Measurements from ENCODE around the gene PHACTR4.
"Not testable (repeated sequence)": the region's sequence is repeated elsewhere in the genome, so short reads cannot be mapped to it uniquely, and the experiment has no call there.

PHACTR4 gene

GRCh38 chr1:28505406-28506187, 136.1 kb downstream of the PHACTR4 start, which contains the start of gene RCC1:
RCC1 (plus strand) TSS chr1:28506043; CDS start chr1:28529867, 23,824 bp downstream.
- peak; percentile 85 to 96 (median 96) for DNase-seq

- DNase-seq = no peak
These were observed 137.3 kb downstream of the PHACTR4 start for GRCh38 chr1:28506907-28507246.

DNA sequence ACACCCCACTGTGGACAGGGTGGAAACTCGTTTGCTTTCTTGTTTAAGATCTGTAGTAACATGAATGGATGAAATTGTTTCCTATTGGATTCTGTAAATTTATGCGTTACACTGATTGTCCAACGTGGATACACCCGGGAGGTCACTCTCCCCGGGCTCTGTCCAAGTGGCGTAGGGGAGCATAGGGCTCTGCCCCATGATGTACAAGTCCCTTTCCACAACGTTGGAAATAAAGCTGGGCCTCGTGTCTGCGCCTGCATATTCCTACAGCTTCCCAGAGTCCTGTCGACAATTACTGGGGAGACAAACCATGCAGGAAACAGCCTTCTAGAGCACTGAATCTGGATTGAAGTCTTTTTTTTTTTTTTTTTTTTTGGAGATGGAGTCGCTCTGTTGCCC, 137.7 kb downstream of the PHACTR4 start:
- no peak for DNase-seq

- no peak for DNase-seq
These were observed 138.3 kb downstream of the PHACTR4 start for GRCh38 chr1:28507646-28508434.

- no peak for DNase-seq
These were observed 138.9 kb downstream of the PHACTR4 start for GRCh38 chr1:28508435-28508754.

GRCh38 chr1:28509705-28510272, 140.2 kb downstream of the PHACTR4 start:
- peak in 1 of 6 experiments; percentile 5 for DNase-seq

DNA sequence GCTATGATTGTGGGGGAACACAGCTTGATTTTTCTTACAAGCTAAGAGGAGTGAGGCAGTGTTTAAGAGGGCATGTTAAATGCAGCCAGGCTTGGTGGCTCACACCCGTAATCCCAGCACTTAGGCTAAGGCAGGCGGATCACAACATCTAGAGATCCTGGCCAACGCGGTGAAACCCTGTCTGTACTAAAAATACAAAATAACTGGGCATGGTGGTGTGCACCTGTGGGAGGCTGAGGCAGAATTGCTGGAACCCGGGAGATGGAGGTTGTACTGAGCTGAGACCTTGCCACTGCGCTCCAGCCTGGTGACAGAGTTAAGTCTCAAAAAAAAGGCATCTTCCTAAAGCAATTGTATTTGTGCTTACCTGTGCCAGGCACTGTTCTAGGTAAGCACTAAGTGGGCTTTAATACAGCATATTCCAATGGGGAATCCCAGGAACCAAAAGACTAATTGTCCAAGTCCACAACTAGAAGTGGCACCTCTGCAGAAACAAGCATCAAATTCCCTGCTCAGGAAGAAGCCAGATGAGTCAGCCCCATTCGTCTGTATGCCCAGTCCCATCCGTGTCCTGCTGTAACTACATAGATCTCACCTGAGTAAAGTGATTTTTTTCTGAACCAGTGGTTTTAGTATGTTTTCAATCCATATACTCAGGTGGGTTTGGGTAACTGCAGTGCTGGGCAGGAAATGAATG, 140.9 kb downstream of the PHACTR4 start:
- DNase-seq = peak in 1 of 6 experiments; percentile 32

- DNase-seq = no peak
These were observed 141.5 kb downstream of the PHACTR4 start for GRCh38 chr1:28510970-28511440.

- DNase-seq = no peak
These were observed 142.6 kb downstream of the PHACTR4 start for GRCh38 chr1:28512058-28512611.

- not testable (repeated sequence) for DNase-seq
These were observed 144.9 kb downstream of the PHACTR4 start for GRCh38 chr1:28514445-28514933.

GRCh38 chr1:28516518-28516956, 147.0 kb downstream of the PHACTR4 start:
- no peak for DNase-seq

DNA sequence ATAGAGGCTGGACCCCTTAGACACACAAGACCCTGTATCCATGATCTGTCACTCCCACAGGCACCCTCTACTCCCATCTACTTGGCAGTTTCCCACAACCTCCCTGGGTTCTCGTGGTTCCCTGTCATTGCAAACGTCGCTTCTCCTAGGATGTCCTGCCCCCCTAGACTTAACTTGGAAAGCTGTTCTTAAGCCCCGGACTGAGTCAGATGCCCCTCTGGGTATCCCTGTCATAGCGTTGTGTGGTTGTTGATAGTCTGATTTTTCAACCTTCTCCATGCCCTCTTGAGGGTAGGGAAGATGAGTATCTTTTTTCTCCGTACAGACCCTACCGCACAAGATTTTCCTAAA, 148.1 kb downstream of the PHACTR4 start:
- no peak for DNase-seq

GRCh38 chr1:28518000-28518744, 148.6 kb downstream of the PHACTR4 start:
- DNase-seq = peak; percentile 74 to 87 (median 82)

- DNase-seq = peak in 1 of 6 experiments; percentile 53
These were observed 149.3 kb downstream of the PHACTR4 start for GRCh38 chr1:28518745-28519341.

DNA sequence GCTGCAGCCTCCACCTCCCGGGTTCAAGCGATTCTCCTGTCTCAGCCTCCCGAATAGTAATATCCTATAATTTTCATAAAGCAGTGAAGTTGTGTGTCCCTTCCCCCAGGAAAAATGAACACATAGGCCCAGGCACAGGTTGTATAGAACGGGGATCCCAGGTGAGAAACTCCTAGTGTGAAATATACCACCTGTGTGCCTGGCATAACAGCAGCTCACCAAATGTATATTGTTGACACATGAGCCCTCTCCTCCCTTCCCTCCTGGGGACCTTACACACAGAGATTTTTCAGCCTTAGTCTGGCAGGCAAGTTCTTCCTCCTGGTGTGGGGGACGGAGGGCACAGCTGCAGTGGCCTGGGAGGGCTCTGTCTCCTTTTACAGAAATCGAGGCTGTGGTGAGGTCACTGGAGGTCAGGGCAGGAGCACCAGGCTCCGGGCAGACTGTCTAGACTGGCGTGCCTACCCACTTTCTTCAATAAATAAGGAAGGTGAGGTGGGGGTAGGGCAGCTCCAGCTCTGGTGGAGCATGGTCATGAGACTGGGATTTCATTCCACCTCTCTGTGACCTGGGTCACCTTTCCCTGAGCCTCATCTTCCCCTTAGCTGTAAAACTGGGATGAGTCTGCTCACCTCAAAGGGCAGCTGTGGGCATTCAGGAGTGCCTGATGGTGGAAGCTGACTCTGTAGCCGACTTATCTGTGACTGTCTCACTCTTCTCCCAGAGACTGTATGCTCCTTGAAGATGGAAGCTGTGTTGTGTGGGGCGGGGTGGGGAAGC, 150.6 kb downstream of the PHACTR4 start:
- no peak for DNase-seq

- DNase-seq = not testable (repeated sequence)
These were observed 151.3 kb downstream of the PHACTR4 start for GRCh38 chr1:28520796-28521195.

- DNase-seq = no peak
These were observed 152.1 kb downstream of the PHACTR4 start for GRCh38 chr1:28521502-28522164.

GRCh38 chr1:28522537-28522936, 153.0 kb downstream of the PHACTR4 start:
- not testable (repeated sequence) for DNase-seq

DNA sequence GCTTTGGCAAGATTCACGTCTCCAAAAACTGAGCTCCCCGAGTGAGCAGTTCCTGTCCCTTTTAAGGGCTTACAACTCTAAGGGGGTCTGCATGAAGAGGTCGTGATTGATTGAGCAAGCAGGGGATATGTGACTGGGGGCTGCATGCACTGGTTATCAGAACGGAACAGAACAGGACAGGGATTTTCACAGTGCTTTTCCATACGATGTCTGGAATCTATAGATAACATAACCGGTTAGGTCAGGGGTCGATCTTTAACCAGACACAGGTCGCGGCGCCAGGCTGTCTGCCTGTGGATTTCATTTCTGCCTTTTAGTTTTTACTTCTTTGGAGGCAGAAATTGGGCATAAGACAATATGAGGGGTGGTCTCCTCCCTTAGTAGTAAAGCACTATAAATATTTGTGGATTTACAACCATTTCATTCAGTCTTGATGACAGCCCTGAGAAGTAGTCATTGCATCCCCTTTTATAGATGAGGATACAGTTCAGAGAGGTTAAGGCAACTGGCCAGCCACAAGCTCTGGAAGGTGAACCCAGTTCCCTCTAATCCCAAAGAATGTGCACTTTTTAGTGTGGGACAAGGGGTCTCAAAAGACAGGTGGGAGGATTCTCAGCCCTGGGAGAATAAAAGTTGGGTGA, 155.6 kb downstream of the PHACTR4 start:
- DNase-seq = not testable (repeated sequence)

Measured in stimulated activated naive CD4-positive, alpha-beta T cell (primary cell).